Activated naive CD4-positive, alpha-beta T cell treated with anti-CD3 and anti-CD28 coated beads, Interleukin-2, amount 50 U/mL, for 24 hours (primary cell): ENCODE measurements around the gene EBLN1.
A peak's percentile ranks its signal among the peaks of the same experiment; 100 is the strongest.

Experiments
- H3K27ac Mint-ChIP-seq: one replicate; pipeline ENCODE4 v1.8.0; 2021; ENCODE audit warnings: mild to moderate bottlenecking, mixed read lengths
- H3K27me3 Mint-ChIP-seq: one replicate; pipeline ENCODE4 v1.8.0; 2021; ENCODE audit warnings: mixed read lengths
- H3K36me3 Mint-ChIP-seq: one replicate; pipeline ENCODE4 v1.8.0; 2021; ENCODE audit warnings: mixed read lengths
- H3K4me1 Mint-ChIP-seq: one replicate; pipeline ENCODE4 v1.8.0; 2021; ENCODE audit warnings: mixed read lengths
- H3K4me3 Mint-ChIP-seq: one replicate; pipeline ENCODE4 v1.8.0; 2021; ENCODE audit warnings: mild to moderate bottlenecking, mixed read lengths
- H3K9me3 Mint-ChIP-seq: one replicate; pipeline ENCODE4 v1.8.0; 2021; ENCODE audit warnings: mixed read lengths

The EBLN1 gene

GRCh38 chr10:22217842-22218241 lies at the start of gene EBLN1:
TSS of gene EBLN1 (minus strand) at chr10:22218015. CDS start at chr10:22209983, 8,032 bp downstream.
- Mint-ChIP-seq H3K36me3 (no peaks in the 10 kb centered on the region), H3K4me1 (peaks cover 17% of the 10 kb centered on the region), H3K27me3 (peaks cover 2% of the 10 kb centered on the region), H3K27ac (no peak within 1 kb of the TSS), H3K9me3 (no peaks in the 10 kb centered on the region), H3K4me3 (no peak within 1 kb of the TSS)

DNA sequence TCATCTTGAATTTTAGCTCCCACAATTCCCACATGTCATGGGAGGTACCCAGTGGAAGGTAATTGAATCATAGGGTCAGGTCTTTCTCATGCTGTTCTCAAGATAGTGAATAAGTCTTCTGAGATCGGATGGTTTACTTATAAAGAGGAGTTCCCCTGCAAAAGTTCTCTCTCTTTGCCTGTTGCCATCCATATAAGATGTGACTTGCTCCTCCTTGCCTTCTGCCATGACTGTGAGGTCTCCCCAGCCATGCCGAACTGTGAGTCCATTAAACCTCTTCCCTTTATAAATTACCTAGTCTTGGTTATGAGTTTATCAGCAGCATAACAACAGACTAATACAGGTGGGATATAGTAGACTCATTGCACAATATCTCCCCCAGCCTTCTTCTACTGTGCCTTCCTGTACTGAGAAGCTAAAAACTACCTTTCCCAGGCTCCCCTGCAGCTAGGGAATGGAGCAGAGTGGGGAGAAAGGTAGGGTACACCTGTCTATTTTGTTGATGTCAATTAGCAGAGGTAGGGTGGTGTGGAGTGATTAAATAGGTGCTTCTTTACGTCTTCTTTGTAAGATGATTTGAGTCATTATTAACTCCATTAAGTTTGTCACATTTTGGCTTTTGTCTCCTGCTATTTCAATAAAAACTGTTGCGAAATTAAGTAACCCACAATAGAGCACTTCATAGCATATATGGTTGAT lies 48.2 kb upstream of the EBLN1 start:
- H3K9me3 Mint-ChIP-seq = no peaks in the 10 kb centered on the region
- H3K27ac Mint-ChIP-seq = no peak overlapping the region
- H3K4me1 Mint-ChIP-seq = peaks cover 4% of the 10 kb centered on the region
- H3K4me3 Mint-ChIP-seq = no peak overlapping the region
- H3K27me3 Mint-ChIP-seq = peaks cover 5% of the 10 kb centered on the region
- no peaks in the 10 kb centered on the region for H3K36me3 Mint-ChIP-seq

- no peak overlapping the region for H3K27ac Mint-ChIP-seq
- H3K9me3 Mint-ChIP-seq = no peaks in the 10 kb centered on the region
- H3K27me3 Mint-ChIP-seq = peaks cover 4% of the 10 kb centered on the region
- H3K4me1 Mint-ChIP-seq = peaks cover 25% of the 10 kb centered on the region
- H3K36me3 Mint-ChIP-seq = no peaks in the 10 kb centered on the region
- H3K4me3 Mint-ChIP-seq = no peak overlapping the region
These were observed 45.3 kb upstream of the EBLN1 start for GRCh38 chr10:22263106-22263505.

- H3K4me1 Mint-ChIP-seq = peaks cover 34% of the 10 kb centered on the region
- H3K27me3 Mint-ChIP-seq = peaks cover 6% of the 10 kb centered on the region
- peak overlapping the region; percentile 25 for H3K27ac Mint-ChIP-seq
- no peak overlapping the region for H3K4me3 Mint-ChIP-seq
- no peaks in the 10 kb centered on the region for H3K36me3 Mint-ChIP-seq
- no peaks in the 10 kb centered on the region for H3K9me3 Mint-ChIP-seq
These were observed 41.5 kb upstream of the EBLN1 start for GRCh38 chr10:22259280-22259679.

- H3K4me3 Mint-ChIP-seq = no peak overlapping the region
- H3K4me1 Mint-ChIP-seq = peaks cover 34% of the 10 kb centered on the region
- no peak overlapping the region for H3K27ac Mint-ChIP-seq
- H3K36me3 Mint-ChIP-seq = no peaks in the 10 kb centered on the region
- no peaks in the 10 kb centered on the region for H3K9me3 Mint-ChIP-seq
- peaks cover 6% of the 10 kb centered on the region for H3K27me3 Mint-ChIP-seq
These were observed 40.7 kb upstream of the EBLN1 start for GRCh38 chr10:22258471-22258870.

GRCh38 chr10:22253580-22253882 lies 35.7 kb upstream of the EBLN1 start:
- Mint-ChIP-seq H3K27ac (peak overlapping the region; percentile 97), H3K9me3 (no peaks in the 10 kb centered on the region), H3K27me3 (peaks cover 4% of the 10 kb centered on the region), H3K4me1 (peaks cover 36% of the 10 kb centered on the region), H3K4me3 (peak overlapping the region; percentile 91), H3K36me3 (peaks cover 3% of the 10 kb centered on the region)

DNA sequence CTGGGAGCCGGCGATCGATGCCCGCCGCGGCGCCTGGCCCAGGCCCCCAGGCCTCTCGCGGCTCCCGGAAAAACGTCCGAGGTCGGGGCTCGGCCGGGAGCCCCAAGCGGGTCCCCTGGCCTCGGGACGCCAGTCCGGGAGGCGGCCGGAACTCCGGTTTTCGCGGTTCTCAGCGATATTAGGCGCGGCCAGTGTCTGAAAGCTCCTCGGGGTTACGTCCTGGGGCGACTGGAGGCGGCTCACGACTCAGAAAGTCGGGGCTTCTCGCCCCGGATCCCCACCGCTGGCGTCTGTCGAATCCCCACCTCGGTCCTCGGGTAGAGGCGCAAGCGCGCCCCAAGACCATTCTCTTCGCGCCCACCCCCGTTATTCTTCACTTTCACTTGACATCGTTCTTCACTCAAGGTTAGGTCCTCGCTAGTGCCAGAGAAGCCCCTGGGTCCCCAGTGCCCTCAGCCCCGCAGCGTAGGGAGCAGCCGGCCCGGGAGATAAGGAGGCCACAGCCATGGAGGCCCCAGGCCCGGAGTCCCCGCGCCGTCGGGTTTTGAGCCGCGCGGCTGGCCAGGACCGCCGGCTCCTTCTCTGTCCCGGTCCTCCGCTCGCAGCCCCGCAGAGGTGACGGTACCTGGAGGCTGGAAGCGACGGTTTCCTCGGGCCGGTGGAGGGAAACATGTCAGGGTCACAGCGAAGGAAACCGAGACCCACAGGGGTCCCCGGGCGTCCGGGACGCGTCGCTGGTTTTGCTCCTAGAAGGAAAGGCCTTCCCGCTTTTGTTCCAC lies 35.2 kb upstream of the EBLN1 start:
- Mint-ChIP-seq H3K27ac (peak overlapping the region; percentile 97), H3K36me3 (peaks cover 3% of the 10 kb centered on the region), H3K9me3 (no peaks in the 10 kb centered on the region), H3K4me1 (peaks cover 37% of the 10 kb centered on the region), H3K4me3 (peak overlapping the region; percentile 91), H3K27me3 (peaks cover 4% of the 10 kb centered on the region)

GRCh38 chr10:22252224-22252800 lies 34.5 kb upstream of the EBLN1 start:
- Mint-ChIP-seq H3K27me3 (peaks cover 4% of the 10 kb centered on the region), H3K27ac (peak overlapping the region; percentile 99), H3K4me1 (peaks cover 44% of the 10 kb centered on the region), H3K9me3 (no peaks in the 10 kb centered on the region), H3K36me3 (peaks cover 3% of the 10 kb centered on the region), H3K4me3 (peak overlapping the region; percentile 97)

DNA sequence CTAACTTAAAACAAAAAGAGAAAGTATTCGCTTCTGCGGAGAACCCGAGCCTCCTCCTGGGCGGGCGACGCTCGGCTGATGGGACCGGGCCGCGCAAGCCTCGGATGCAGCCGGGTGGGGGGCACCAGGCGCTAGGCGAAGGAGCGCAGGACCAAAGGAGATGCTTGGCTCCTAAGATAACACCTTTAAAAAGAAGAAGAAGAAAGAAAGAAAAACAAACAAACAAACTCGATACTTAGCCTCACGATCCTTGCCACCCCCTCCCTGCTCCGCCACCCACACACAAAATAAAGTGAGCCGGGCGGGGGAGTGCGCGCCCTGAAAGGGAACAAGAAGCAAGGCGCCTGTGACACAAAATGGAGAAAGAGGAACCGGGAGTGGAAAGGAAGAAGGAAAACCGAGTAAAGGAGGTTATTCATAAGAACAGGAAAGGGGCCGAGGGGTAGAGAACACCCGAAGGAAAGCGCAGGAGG lies 34.0 kb upstream of the EBLN1 start:
- Mint-ChIP-seq H3K27ac (peak overlapping the region; percentile 99), H3K4me3 (peak overlapping the region; percentile 97), H3K36me3 (peaks cover 6% of the 10 kb centered on the region), H3K27me3 (peaks cover 1% of the 10 kb centered on the region), H3K4me1 (peaks cover 45% of the 10 kb centered on the region), H3K9me3 (no peaks in the 10 kb centered on the region)

DNA sequence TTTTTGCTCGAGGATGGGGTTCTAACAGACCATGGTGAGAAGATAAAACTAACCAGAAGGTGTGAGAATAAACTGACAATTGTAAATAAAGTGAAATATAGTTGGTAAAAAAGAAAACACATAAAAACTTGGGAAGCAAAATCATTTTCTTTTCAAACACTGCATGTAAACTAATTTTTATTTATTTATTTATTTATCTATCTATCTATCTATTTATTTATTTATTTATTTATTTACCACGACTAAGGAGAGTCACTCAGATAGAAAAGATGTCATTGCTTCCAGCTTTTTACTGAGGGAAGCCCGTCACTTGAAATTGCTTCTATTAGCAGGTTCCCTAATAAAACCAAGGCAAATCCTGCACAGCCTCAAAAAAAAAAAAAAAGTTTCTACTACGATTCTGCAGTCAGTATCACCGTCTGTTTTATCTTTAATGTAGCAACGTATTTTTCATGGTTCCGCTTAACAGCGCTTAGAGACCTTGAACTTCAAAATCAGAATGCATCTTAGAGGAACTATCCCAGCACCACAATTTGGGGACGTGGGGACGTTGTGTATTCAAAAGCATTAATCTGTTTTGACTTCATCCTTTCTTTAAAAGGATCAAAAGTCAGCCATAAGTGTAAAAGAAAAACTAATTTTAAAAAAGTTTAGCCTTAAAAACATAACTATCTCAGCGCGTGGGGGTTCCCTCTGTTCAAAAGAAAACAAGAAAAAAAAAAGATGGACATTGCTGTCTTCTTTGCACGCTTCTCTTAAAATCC lies 33.3 kb upstream of the EBLN1 start:
- peaks cover 50% of the 10 kb centered on the region for H3K4me1 Mint-ChIP-seq
- H3K27me3 Mint-ChIP-seq = peaks cover 1% of the 10 kb centered on the region
- H3K27ac Mint-ChIP-seq = peak overlapping the region; percentile 99
- H3K9me3 Mint-ChIP-seq = no peaks in the 10 kb centered on the region
- peak overlapping the region; percentile 97 for H3K4me3 Mint-ChIP-seq
- peaks cover 6% of the 10 kb centered on the region for H3K36me3 Mint-ChIP-seq

DNA sequence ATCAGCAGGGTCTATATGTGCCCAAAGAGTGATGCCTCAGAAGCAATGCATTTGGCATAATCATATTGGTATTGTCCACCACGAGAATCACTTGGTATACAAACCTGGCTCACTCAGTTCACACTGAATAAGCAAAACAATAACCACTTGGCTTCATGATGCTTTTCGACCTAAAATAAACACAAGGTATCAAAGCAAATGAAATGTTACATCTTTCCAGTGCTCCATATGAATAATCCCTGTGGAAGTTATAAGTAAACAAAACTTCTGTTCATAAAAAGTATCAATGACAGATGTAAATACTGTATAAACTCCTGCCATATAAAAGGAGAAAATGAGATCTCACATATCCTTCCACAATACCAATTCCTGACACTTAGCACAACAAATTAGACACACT lies 29.8 kb upstream of the EBLN1 start:
- Mint-ChIP-seq H3K36me3 (peaks cover 6% of the 10 kb centered on the region), H3K27me3 (peaks cover 1% of the 10 kb centered on the region), H3K9me3 (peaks cover 4% of the 10 kb centered on the region), H3K4me1 (peaks cover 67% of the 10 kb centered on the region), H3K4me3 (peak overlapping the region; percentile 83), H3K27ac (peak overlapping the region; percentile 99)

- H3K4me3 Mint-ChIP-seq = peak overlapping the region; percentile 83
These were observed 29.0 kb upstream of the EBLN1 start for GRCh38 chr10:22246680-22247391.

GRCh38 chr10:22245567-22245966 lies 27.8 kb upstream of the EBLN1 start:
- peak overlapping the region; percentile 77 for H3K27ac Mint-ChIP-seq
- H3K36me3 Mint-ChIP-seq = peaks cover 5% of the 10 kb centered on the region
- peaks cover 54% of the 10 kb centered on the region for H3K4me1 Mint-ChIP-seq
- peak overlapping the region; percentile 8 for H3K4me3 Mint-ChIP-seq
- peaks cover 1% of the 10 kb centered on the region for H3K27me3 Mint-ChIP-seq
- H3K9me3 Mint-ChIP-seq = peaks cover 4% of the 10 kb centered on the region

More at GRCh38 chr10:22246680-22247391, 29.0 kb upstream of the EBLN1 start:
- Mint-ChIP-seq H3K9me3 (peaks cover 4% of the 10 kb centered on the region), H3K27ac (peak overlapping the region; percentile 99), H3K27me3 (peaks cover 1% of the 10 kb centered on the region), H3K4me1 (peaks cover 64% of the 10 kb centered on the region), H3K36me3 (peaks cover 6% of the 10 kb centered on the region)

DNA sequence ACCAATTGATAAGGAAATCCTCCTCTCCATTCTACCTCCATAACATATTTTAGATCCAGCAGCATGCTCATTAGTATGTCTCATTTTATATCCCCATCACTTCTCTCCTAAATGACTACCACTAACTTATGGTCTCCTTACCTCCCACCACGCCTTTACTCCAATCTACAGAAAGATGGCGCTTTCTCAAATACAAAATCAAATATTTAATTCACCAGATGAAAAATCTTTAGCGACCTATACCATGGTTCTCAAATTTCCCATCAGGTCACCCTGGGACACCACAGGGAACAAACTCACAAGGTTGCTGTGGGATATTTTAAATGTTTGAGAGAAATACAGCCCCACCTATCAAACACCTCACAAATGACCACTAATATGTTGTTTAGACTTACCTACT lies 27.0 kb upstream of the EBLN1 start:
- Mint-ChIP-seq H3K27ac (no peak overlapping the region), H3K27me3 (peaks cover 1% of the 10 kb centered on the region), H3K4me3 (no peak overlapping the region), H3K9me3 (peaks cover 4% of the 10 kb centered on the region), H3K36me3 (peaks cover 3% of the 10 kb centered on the region), H3K4me1 (peaks cover 48% of the 10 kb centered on the region)

DNA sequence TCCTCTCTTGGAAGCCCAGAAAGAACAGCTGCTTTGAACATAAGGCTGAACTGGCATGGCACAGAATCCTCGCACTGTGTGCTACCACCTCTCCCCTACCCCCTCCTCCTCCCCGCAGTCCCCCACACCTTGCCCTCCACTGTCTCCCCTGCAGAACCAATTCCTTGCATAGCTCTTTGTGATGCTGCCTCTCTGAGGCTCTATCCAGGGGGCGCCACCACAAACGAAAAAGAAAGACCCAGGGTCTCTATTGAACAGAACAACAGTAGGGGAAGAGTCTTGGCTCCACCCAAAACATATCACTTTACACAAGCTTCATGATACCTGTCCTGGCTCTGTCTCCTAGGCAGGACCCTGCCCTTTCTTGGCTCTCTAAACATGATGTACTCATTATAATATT lies 26.2 kb upstream of the EBLN1 start:
- Mint-ChIP-seq H3K27me3 (peaks cover 1% of the 10 kb centered on the region), H3K36me3 (peaks cover 3% of the 10 kb centered on the region), H3K27ac (no peak overlapping the region), H3K9me3 (peaks cover 4% of the 10 kb centered on the region), H3K4me3 (no peak overlapping the region), H3K4me1 (peaks cover 48% of the 10 kb centered on the region)
